Fibroblast of skin of right quadriceps (primary cell): ENCODE measurements around the gene PHOSPHO2.
"Not testable (repeated sequence)": the region's sequence is repeated elsewhere in the genome, so short reads cannot be mapped to it uniquely, and the experiment has no call there.

Source experiments
- DNase-seq: peaks from one replicate; pipeline ENCODE4 v3.0.0-alpha.2; 2013

The PHOSPHO2 gene

DNA sequence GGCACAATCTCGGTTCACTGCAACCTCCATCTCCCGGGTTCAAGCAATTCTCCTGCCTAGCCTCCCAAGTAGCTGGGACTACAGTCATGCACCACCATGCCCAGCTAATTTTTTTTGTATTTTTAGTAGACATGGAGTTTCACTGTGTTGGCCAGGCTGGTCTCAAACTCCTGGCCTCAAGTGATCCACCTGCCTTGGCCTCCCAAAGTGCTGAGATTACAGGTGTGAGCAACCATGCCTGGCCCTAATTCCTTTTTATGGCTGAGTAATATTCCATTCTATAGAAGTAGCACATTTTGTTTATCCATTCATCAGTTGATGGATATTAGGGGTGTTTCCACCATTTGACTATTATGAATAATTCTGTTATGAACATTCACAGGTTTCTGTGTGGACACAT lies 9.6 kb upstream of the PHOSPHO2 start:
- DNase-seq = not testable (repeated sequence)

DNA sequence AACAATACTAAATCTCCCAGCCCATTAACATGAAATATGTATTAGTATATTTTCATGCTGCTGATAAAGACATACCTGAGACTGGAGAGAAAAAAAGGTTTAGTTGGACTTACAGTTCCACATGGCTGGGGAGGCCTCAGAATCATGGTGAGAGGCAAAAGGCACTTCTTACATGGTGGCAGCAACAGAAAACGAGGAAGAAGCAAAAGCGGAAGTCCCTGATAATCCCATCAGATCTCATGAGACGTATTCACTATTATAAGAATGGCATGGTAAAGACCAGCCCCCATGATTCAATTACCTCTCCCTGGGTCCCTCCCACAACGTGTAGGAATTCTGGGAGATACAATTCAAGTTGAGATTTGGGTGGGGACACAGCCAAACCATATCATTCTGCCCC lies 7.4 kb upstream of the PHOSPHO2 start:
- DNase-seq = not testable (repeated sequence)

DNA sequence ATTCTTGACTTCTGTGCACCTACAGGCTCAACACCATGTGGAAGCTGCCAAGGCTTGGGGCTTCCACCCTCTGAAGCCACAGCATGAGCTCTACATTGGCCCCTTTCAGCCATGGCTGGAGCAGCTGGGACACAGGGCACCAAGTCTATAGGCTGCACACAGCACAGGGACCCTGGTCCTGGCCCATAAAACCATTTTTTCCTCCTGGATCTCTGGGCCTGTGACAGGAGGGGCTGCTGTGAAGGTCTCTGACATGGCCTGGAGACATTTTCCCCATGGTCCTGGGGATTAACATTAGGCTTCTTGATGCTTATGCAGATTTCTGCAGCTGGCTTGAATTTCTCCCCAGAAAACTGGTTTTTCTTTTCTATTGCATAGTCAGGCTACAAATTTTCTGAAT lies 6.3 kb upstream of the PHOSPHO2 start:
- not testable (repeated sequence) for DNase-seq

DNA sequence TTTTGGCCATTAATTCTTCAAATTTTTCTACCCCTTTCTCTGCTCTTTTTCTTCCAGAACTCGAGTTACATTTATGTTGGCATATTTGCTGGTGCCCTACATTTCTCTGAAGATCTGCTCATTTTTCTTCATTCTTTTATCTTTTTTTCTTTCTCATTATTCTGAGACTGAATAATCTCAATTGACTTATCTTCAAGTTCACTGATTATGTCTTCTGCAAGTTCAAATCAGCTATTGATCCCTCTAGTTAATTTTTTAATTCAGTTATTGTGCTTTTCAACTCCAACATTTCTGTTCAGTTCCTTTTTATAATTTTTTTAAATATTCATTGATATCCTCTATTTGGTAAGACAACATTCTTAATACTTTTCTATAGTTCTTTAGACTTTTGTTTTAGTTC lies 3.3 kb upstream of the PHOSPHO2 start:
- DNase-seq = no peak

DNA sequence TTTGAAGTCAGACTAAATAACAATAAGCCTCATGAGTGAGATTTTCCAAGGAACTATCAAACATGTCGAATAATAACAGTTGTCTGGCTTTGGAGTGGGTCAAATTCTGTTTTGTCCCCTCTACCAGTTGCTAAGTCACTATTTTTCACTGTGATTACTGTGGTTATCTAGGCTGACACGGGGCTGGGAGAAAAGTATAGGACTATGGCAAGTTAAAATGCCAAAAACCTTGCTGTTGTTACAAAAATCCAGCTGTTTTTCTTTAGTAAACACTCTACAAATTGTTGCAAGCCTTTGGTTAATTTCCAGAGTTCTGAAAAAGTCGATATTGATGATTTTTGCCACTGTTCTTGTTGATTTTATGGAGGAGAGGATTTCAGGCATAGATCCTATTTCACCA lies 1.6 kb upstream of the PHOSPHO2 start:
- DNase-seq = no peak

DNA sequence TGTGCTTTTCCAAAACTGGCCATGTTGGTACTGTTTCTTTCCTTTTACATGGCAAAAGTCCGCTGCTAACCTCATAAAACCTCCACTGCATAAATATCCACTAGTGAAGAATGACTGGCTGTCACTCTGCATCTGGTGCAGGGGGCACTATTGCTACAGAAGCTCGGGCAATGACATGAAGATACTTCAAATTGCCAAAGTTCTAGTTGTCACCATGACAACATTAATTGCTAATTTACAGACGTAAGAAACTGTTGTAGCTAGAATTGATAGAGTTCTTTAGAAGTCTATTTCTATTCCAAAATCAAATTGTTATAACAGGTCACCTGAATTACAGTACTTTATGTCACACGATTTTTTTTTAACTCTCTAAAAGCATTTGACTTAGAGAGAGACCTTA lies 909 bp upstream of the PHOSPHO2 start:
- DNase-seq = no peak

DNA sequence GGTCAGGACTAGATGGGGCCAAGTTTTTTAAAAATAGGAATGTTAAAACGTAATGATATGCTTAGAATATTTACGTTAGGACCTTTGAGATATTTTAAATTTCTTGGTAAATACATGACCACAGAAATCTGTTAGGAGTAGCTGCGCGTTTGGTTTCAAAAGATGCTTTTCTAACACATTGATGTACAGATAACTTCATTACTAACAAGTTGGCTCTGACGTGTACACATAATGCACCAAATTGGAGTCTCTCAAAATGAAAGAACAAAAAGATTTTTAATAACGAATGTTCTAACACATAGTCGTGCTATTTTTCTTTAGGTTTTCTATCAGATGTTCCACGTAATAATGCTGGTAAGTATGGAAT lies 608 bp downstream of the PHOSPHO2 start:
- no peak for DNase-seq

DNA sequence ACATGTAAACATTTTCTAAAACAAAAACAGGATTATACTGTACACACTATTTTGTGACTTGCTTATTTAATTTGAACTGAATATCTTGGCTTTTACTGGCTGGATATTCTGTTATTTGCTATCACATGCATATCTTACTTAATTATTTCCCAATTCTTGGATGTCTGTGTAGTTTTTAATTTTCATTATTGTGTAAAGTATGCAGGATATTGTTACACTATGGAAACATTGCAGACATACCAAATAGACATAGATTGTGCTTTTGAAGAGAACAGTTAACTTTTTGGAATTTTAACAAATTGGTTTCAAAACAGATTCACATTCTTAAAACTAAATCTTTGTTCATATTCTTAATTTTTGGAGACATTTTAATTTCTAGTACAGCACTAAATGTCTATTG lies 2.1 kb downstream of the PHOSPHO2 start:
- no peak for DNase-seq

DNA sequence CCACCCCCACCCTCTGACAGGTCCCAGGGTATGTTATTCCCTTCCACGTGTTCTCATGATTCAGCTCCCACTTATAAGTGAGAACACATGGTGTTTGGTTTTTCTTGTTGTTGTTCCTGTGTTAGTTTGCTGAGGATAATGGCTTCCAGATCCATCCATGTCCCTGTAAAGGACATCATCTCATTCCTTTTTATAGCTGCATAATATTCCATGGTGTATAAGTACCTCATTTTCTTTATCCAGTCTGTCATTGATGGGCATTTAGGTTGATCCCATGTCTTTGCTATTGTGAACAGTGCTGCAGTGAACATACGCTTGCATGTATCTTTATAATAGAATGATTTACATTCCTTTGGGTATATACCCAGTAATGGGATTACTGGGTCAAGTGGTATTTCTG lies 4.9 kb downstream of the PHOSPHO2 start:
- not testable (repeated sequence) for DNase-seq

DNA sequence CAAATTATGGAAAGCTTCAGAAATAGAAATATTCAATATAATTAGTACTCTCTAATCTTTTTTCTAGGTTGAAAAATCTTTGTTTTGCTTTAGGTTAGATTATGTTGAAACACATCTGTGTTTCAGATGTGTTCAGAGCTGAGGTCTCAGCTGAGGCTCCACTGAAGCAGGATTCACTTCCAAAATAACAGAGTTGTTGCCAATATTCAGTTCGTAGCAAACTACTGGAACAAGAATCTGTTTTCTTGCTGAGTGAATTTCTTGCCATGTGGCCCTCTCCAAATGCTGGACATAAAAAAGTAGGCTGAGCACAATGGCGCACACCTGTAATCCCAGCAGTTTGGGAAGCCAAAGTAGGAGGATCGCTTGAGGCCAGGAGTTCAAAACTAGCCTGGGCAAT lies 8.7 kb downstream of the PHOSPHO2 start:
- DNase-seq = no peak

DNA sequence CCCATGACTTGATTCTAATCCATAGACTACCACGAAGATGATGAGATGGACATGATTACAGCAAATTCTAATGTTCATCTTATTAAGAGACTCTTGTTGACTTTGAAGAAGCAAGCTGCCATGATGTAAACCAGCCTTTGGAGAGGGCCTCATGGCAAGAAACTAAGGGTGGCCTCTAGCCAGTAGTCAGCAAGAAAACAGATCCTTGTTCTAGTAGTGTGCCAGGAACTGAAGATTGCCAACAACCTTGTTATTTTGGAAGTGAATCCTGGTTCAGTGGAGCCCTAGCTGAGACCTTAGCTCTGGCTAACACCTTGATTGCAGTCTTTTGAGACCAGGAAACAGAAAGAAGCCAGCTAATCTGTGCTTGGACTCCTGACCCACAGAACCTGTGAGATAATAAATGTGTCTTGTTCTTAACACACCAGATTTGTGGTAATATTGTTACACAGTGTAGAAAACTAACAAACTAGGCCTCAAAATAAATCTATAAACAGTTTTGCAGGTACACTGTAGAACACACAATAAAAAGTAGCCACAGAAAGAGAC lies 10.0 kb downstream of the PHOSPHO2 start:
- no peak for DNase-seq

DNA sequence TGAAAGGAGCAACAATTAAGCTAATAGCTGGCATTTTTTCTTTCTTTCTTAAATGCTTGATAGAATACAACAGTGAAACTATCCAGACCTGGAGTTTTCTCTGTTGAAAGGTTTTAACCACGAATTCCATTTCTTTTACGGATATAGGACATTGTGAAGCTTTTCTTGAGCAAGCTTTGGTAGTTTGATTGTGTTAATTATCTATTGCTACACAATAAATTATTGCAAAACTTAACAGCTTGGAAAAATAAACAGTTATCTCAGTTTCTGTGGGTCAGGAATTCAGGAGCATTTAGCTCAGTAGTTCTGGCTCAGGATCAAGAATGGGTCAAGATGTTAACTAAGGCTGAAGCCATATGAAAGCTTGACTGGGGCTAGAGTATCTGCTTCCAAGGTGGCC lies 11.7 kb downstream of the PHOSPHO2 start:
- DNase-seq = peak; percentile 86

DNA sequence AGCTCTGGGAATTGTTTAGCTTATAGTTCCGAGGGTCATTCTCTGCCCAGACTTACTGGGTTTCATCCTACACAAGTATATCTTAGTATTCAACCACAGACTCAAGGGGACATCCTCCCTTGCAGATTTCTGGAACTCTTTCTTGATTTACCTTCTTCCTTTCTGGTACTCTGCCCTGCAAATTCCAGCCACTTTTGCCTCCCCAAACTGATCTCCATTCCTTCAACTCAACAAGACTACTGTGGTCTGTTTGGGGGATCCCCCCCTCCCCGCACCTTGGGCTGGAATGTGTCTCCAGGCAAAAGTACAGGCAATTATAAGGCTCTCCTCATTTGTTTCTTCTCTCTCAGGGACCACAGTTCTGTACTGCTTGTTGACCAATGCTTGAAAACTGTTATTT lies 13.4 kb downstream of the PHOSPHO2 start:
- DNase-seq = no peak

DNA sequence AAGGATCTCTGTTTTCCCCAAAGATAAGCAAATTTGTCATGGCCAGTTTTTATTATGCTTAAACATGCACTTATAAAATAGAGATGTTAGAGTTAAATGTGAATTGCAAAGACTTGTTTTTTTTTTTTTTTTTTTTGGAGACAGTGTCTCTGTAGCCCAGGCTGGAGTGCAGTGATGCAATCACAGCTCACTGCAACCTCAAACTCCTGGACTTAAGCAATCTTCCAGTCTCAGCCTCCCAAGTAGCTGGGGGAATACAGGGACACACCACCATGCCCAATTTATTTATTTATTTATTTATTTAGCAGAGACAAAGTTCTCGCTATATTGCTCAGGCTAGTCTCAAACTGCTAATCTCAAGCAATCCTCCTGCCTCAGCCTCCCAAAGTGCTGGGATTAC lies 15.1 kb downstream of the PHOSPHO2 start:
- DNase-seq = peak; percentile 21

DNA sequence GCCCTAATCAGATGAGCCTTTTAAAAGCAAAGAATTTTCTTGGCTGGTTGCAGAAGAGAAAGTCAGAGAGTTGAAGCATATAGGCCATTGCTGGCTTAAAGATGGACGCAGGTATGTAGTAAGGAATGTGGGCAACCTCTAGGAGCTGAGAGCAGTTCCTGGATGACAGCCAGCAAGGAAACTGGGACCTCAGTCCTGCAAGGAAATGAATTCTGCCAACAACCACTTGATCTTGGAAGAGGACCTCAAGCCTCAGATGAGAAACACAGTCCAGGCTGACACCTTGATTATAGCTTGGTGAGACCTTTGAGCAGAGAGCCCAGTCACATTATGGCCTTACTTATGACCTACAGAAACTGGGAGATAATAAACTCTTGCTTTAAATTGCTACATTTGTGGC lies 15.7 kb downstream of the PHOSPHO2 start:
- no peak for DNase-seq

DNA sequence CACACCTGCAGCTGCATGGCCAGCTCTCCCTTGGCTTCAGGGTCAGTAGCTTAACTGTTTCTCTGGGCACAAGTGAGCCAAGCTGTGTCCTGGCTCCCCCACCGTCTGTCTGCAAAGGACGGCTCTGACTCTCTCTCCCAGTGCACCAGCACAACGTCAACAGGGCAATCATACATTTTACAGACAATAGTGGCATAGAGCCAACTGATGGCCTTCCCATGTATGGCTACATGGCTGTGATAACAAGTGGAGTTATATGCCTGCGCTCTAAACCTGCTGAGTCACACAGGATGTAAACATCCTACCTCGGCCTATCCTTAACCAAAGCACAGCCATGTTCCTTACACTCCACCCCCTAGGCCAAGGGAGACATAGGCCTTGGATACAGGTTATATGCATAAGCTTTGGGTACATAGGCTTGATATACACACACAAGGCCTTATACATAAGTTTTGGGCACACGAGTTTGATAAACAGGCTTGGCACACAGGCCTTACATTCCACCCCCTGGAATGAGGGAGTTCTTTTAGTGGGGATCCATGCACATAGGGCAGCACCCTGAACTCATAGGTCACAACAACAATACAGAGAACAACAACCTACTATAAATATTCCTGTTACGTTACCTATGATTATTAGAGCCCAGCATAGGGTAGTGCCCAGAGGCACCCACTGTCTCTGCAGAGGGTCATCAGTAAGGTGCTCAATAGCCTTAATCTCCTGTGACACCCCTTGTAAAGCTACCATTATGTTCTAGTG lies 17.7 kb downstream of the PHOSPHO2 start:
- no peak for DNase-seq

DNA sequence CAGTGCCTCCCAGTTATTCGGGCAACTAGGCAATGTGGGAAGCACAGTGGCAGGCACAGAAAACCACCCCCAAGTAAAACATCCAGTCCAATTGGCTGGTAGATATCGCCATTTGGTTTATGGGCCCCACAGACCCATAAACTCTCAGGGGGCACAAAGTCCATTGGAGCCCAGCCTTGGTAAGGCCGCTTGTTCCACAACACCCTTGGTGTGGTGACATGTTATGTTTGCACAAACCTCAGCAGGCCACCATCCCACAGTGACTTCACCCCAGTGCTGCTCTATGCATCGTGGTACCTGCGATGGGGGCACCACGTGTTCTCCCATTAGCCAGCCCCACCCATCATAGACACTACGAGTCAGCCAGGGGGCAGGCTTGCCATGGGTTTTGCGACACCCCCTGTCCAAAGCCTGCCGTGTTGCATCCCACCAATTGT lies 18.5 kb downstream of the PHOSPHO2 start:
- no peak for DNase-seq

DNA sequence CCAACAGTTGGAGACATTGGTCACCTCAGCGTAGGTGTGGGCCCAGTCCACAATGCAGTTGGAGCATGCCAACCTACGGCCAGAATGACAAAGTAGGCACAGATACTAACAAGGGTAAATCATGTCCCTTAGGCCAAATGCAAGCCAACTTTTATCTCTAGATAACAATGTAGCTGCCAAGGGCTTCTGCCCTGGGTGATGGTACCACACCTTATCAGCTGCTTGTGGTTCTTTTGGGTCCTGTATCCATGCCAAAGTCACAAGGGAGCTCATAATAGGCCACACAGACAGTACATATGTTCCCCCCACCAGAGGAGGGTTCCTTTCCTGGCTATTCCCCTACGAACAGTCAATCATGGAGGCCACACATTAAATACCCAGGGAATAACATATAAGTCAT lies 19.1 kb downstream of the PHOSPHO2 start:
- no peak for DNase-seq

DNA sequence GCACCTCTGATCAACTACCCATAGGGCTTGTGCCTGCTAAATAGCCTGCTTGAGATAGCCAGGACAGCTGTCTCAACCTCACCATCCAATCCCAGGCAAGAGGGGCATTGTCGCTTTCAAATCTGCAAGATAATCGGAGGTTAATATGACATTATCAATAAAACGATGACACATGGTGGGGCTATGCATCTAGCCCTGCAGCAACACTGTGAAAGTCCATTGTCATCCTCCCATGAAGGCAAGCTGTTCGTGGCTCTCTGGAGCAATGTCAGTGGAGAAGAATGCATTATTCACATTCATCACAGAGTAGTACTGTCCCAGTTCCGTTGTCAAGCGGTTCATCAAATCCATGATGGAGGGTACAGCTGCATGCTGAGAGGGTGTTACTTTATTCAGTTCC lies 20.4 kb downstream of the PHOSPHO2 start:
- DNase-seq = peak; percentile 13

DNA sequence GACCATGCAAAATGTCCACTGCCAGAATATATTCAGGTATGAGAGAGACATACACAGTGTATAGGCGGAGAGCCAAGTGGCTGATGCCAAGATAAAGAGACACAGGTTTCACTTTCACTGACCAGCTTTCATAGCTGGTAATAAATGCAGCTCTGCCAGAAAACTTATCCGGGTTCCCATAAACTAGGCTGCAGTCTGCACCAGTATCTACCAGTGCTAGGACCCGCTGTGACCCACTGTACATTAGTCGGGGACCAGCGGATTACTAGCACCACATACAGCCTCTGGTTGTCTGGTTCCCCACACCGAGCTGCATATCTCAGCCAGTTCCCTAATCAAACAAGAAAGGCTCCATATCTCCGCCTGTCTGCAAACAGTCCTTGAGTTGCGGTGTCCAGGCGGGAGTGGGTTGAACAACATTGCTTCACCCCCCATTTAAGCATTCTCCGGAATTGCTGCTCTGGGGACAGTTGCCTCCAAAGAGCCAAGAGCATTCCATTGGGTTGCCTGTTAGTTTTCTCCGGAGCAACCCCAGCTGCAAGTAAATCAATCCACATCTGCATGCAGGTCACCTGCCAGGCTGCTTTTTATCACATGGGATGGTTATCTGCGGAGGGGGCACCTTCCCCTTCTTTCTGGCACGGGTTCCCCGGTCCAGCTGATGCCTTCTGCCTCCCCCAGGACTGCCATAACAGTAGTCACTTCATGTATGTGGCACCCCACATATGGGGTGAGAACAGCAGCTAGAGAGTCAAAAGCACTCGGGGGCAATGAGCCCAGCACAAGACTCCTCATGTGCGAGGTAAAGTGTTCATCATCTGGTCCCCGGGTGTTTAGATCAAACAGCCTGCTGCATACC lies 21.3 kb downstream of the PHOSPHO2 start:
- DNase-seq = peak; percentile 13

DNA sequence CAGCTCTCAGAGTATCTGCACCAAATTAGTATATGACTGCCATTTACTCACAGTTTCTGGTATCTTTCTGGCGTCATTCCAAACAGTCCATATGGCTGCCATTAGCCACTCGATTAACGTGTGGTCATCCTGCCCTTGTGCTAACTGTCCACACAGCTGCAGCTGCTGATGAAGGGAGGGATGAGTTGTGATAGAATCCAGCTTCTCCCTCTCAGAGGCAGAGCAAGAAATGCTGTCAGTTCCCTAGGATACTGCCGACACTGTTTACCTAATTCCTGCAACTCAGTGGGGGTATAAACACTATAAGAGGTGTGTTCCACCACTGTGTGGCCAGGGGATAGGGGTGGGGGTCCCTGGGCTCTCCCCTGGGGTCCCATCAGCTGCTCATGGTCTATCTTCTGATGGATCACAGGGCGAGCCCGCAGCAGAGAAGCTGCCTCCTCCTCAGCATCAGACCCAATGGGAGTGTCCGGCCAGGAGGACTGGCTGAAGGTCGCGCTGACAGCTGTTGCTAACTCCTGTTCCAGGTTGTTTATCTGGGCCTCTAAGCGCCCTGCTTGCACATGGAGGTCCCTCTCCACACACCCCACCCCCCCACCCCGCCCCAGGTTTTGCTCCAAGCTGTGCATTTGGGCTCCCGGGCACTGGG lies 22.1 kb downstream of the PHOSPHO2 start:
- peak; percentile 79 for DNase-seq

DNA sequence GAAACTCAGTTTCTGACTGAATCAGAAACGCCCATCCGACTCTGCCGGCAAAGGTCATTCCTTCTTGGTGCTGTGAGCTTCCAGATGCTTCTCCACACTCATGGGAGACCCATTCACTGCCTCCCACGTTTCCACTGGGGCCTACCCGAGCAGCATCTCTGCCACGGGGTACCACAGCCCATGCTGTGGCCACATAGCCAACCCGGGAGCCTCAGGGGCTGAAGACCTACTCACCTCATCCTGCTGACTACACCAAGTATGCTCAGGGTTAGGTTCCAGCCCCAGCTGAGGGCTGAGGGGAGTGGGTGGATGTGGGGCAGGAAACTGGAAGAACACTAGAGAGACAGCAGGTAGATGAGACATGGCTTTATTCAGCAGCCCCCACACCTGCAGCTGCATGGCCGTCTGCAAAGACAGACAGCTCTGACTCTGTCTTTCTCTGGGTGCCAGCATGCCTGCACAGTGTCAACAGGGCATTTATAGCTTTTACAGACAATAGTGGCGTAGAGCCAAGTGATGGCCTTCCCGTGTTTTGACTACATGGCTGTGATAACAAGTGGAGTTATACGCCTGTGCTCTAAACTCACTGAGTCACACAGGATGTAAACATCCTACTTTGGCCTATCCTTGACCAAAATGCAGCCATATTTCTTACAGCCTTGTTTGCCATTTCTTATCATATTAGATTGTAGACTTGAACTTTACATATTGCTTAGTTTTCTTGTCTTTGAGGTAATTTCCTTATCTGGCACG lies 22.8 kb downstream of the PHOSPHO2 start:
- DNase-seq = no peak

DNA sequence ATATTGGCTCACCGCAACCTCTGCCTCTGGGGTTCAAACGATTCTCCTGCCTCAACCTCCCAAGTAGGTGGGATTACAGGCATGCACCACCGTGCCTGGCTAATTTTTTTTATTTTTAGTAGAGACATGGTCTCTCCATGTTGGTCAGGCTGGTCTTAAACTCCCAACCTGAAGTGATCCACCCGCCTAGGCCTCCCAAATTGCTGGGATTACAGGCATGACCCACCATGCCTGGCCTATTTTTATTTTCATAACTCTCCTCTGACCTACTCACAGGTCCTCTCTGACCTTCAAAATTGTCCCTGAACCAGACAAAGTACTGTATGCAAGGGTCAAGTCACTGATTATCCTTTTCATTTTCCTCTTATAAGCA lies 23.4 kb downstream of the PHOSPHO2 start:
- no peak for DNase-seq
